DOHH2 (cell line): ENCODE results near the gene CHKA.

Source experiments
- H3F3A ChIP-seq: fragments of 200-600 bp; sonication (generic), shearing (Covaris generic); 2 replicates; pipeline ENCODE4 v1.6.0; 2016; ENCODE audit warnings: antibody characterized with exemption, mild to moderate bottlenecking; ENCODE audit not compliant: control insufficient read depth, insufficient read depth
- H3K27ac ChIP-seq: fragments of 200-600 bp; sonication (generic); 2 replicates; pipeline ENCODE4 v1.5.1; 2014; ENCODE audit warnings: low read depth, mild to moderate bottlenecking, low read length, moderate library complexity
- H3K27me3 ChIP-seq: fragments of 200-600 bp; sonication (generic); 2 replicates; pipeline ENCODE4 v1.6.1; 2014; ENCODE audit warnings: mild to moderate bottlenecking, low read length, mixed read lengths; ENCODE audit not compliant: control insufficient read depth
- H3K36me3 ChIP-seq: fragments of 200-600 bp; sonication (generic); 2 replicates; pipeline ENCODE4 v1.6.1; 2014; ENCODE audit warnings: mild to moderate bottlenecking, low read length, moderate library complexity, mixed read lengths; ENCODE audit not compliant: control insufficient read depth
- H3K4me1 ChIP-seq: fragments of 200-600 bp; sonication (generic); 2 replicates; pipeline ENCODE4 v1.6.1; 2014; ENCODE audit warnings: mild to moderate bottlenecking, low read length, mixed read lengths; ENCODE audit not compliant: control insufficient read depth
- H3K4me2 ChIP-seq: fragments of 200-600 bp; sonication (generic); 2 replicates; pipeline ENCODE4 v1.6.0; 2014; ENCODE audit warnings: mild to moderate bottlenecking, low read length, moderate library complexity
- H3K4me3 ChIP-seq: fragments of 200-600 bp; sonication (generic); 2 replicates; pipeline ENCODE4 v1.5.1; 2014; ENCODE audit warnings: mild to moderate bottlenecking, low read length, mixed read lengths
- H3K79me2 ChIP-seq: fragments of 200-600 bp; sonication (generic); 2 replicates; pipeline ENCODE4 v1.6.1; 2014; ENCODE audit warnings: mild to moderate bottlenecking, low read length, mixed read lengths; ENCODE audit not compliant: control insufficient read depth
- H3K9me2 ChIP-seq: fragments of 200-600 bp; sonication (generic); replicated peaks from 2 replicates; pipeline ENCODE4 v1.6.1; 2014; ENCODE audit warnings: mild to moderate bottlenecking, low read length, mixed read lengths; ENCODE audit not compliant: control insufficient read depth
- H3K9me3 ChIP-seq: fragments of 200-600 bp; sonication (generic); 2 replicates; pipeline ENCODE4 v1.6.1; 2014; ENCODE audit warnings: antibody characterized with exemption, low read length, mixed read lengths; ENCODE audit not compliant: control insufficient read depth, insufficient read depth
- H4K20me1 ChIP-seq: fragments of 200-600 bp; sonication (generic); 2 replicates; pipeline ENCODE4 v1.6.0; 2014; ENCODE audit warnings: low read depth, mild to moderate bottlenecking, antibody characterized with exemption, low read length, moderate library complexity; ENCODE audit not compliant: control insufficient read depth, insufficient read depth
- EZH2phosphoT487 ChIP-seq: fragments of 200-600 bp; sonication (generic); IDR thresholded peaks from 2 replicates; pipeline ENCODE4 v1.6.1; 2017; ENCODE audit warnings: borderline replicate concordance, mild to moderate bottlenecking, antibody characterized with exemption, low read length, moderate library complexity, mixed read lengths
- TF ChIP-seq, protein P1 (sequence below): fragments of 200-600 bp; sonication (generic); IDR thresholded peaks from one replicate; pipeline ENCODE4 v1.5.1; 2014; ENCODE audit warnings: antibody characterized with exemption, mild to moderate bottlenecking, low read depth, low read length; ENCODE audit not compliant: poor library complexity, severe bottlenecking

Gene CHKA

DNA sequence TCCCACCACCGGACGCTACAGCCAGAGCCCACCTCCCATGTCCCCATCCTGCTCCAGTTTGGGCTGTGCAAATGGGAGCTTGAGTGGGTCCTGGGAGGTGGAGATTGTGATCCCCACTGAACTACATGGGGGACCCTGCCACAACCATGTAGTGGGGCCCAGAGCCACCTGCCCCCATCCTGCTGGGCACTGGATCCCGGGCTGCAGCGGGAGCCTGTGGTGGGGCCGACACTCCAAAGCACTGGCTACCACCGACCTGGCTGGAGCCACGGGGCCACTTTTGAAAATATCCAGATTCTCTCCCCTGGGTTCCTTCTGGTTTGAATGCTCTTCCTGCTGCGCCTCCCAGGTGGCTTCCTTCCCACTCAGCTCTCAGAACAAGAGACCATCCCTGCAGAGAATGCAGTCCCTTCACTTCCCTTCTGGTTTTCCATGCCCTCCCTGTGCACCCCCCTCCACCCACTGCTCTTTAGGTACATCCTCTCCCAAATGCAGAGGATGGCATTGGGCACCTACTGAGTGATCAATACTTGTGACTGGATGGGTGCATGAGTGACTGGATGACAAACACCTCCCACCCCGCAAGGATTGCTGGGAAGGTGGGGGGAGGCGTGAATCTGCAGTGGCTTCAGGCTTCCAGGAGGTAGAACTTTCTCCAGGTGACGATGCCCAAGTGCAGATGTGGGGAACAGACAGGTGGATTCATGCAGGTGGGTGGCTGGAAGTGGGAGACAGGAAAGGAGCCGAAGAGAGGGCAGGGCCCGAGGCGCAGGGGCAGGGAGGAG is 116.4 kb downstream of the CHKA start:
- TF ChIP-seq, protein P1, sequence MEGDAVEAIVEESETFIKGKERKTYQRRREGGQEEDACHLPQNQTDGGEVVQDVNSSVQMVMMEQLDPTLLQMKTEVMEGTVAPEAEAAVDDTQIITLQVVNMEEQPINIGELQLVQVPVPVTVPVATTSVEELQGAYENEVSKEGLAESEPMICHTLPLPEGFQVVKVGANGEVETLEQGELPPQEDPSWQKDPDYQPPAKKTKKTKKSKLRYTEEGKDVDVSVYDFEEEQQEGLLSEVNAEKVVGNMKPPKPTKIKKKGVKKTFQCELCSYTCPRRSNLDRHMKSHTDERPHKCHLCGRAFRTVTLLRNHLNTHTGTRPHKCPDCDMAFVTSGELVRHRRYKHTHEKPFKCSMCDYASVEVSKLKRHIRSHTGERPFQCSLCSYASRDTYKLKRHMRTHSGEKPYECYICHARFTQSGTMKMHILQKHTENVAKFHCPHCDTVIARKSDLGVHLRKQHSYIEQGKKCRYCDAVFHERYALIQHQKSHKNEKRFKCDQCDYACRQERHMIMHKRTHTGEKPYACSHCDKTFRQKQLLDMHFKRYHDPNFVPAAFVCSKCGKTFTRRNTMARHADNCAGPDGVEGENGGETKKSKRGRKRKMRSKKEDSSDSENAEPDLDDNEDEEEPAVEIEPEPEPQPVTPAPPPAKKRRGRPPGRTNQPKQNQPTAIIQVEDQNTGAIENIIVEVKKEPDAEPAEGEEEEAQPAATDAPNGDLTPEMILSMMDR = no peak
- no peak for TF ChIP-seq EZH2phosphoT487
- H3K9me3 ChIP-seq = no peaks in the 10 kb centered on the region
- peaks cover 11% of the 10 kb centered on the region for H3F3A ChIP-seq
- no peaks in the 10 kb centered on the region for H4K20me1 ChIP-seq
- H3K79me2 ChIP-seq = peaks cover 13% of the 10 kb centered on the region
- no peaks in the 10 kb centered on the region for H3K9me2 ChIP-seq
- peak overlapping the region; percentile 96 for H3K4me2 ChIP-seq
- peaks cover 47% of the 10 kb centered on the region for H3K4me1 ChIP-seq
- no peaks in the 10 kb centered on the region for H3K27me3 ChIP-seq
- peak overlapping the region; percentile 86 for H3K4me3 ChIP-seq
- peak overlapping the region; percentile 91 for H3K27ac ChIP-seq
- H3K36me3 ChIP-seq = peaks cover 24% of the 10 kb centered on the region

GRCh38 chr11:68003846-68004550 is 117.2 kb downstream of the CHKA start, which contains the start of gene UNC93B1:
TSS of gene UNC93B1 (minus strand) at chr11:68004097. CDS start at chr11:68004043, 54 bp downstream.
- H3K79me2 ChIP-seq = peaks cover 13% of the 10 kb centered on the region
- H3K9me2 ChIP-seq = no peaks in the 10 kb centered on the region
- H3K4me1 ChIP-seq = peaks cover 39% of the 10 kb centered on the region
- peak within 1 kb of the TSS; percentile 96 for H3K4me2 ChIP-seq
- no peaks in the 10 kb centered on the region for H3K9me3 ChIP-seq
- TF ChIP-seq EZH2phosphoT487 = no peak
- TF ChIP-seq, protein P1 = no peak
- peak within 1 kb of the TSS; percentile 91 for H3K27ac ChIP-seq
- H3K27me3 ChIP-seq = no peaks in the 10 kb centered on the region
- H3K4me3 ChIP-seq = peak within 1 kb of the TSS; percentile 86
- H3F3A ChIP-seq = peaks cover 9% of the 10 kb centered on the region
- peaks cover 30% of the 10 kb centered on the region for H3K36me3 ChIP-seq
- no peaks in the 10 kb centered on the region for H4K20me1 ChIP-seq

- Histone ChIP-seq H3K79me2 (peaks cover 13% of the 10 kb centered on the region), H3F3A (peaks cover 9% of the 10 kb centered on the region), H4K20me1 (no peaks in the 10 kb centered on the region), H3K9me2 (no peaks in the 10 kb centered on the region), H3K4me1 (peaks cover 31% of the 10 kb centered on the region), H3K27me3 (no peaks in the 10 kb centered on the region), H3K27ac (peak overlapping the region; percentile 91), H3K4me2 (peak overlapping the region; percentile 96), H3K9me3 (no peaks in the 10 kb centered on the region), H3K36me3 (peaks cover 38% of the 10 kb centered on the region), H3K4me3 (peak overlapping the region; percentile 86)
- no peak for TF ChIP-seq EZH2phosphoT487
- TF ChIP-seq, protein P1 = no peak
Observed at GRCh38 chr11:68002938-68003845, 118.0 kb downstream of the CHKA start.
